Lung (tissue), 12 donors: ENCODE results near the gene TREM2. TPM values are rescaled to one million over a fixed set of nuclear protein-coding genes. Genes with fewer than 3 reads are reported as not detected.

Source experiments
- ATAC-seq: fragments of 200-7000 bp; cut with Tn5 transposase; one replicate; pipeline ENCODE4 v1.9.1; 2020; ENCODE audit warnings: moderate number of reproducible peaks; ENCODE audit not compliant: insufficient read depth, low FRiP score
- DNase-seq, 3 donors: peaks; one replicate each; pipeline ENCODE4 v3.0.0-alpha.2; 2013 to 2017
- H3K27ac ChIP-seq, 2 donors: one replicate each; pipeline ENCODE4 v1.5.1; 2013; ENCODE audit warnings: mild to moderate bottlenecking in 2 of 2, moderate library complexity in 2 of 2, control low read depth in 1 of 2, inconsistent platforms in 1 of 2, low read depth in 1 of 2, low read length in 1 of 2
- H3K27me3 ChIP-seq, 3 donors: one replicate each; pipeline ENCODE4 v1.5.1; 2013; ENCODE audit warnings: low read length in 2 of 3; ENCODE audit not compliant: control insufficient read depth in 3 of 3, insufficient read depth in 3 of 3
- H3K36me3 ChIP-seq, 4 donors: one replicate each; pipeline ENCODE4 v1.5.1; 2013; ENCODE audit warnings: low read length in 4 of 4, mild to moderate bottlenecking in 1 of 4, moderate library complexity in 1 of 4; ENCODE audit not compliant: control insufficient read depth in 4 of 4, insufficient read depth in 4 of 4
- H3K4me1 ChIP-seq, 5 donors: one replicate each; pipeline ENCODE4 v1.5.1; 2013; ENCODE audit warnings: low read length in 5 of 5, mild to moderate bottlenecking in 2 of 5, moderate library complexity in 1 of 5; ENCODE audit not compliant: control insufficient read depth in 5 of 5, insufficient read depth in 5 of 5
- H3K4me3 ChIP-seq: one replicate; pipeline ENCODE4 v1.5.1; 2013; ENCODE audit warnings: mild to moderate bottlenecking, control low read depth, moderate library complexity
- H3K9ac ChIP-seq, 2 donors: one replicate each; pipeline ENCODE4 v1.5.1; 2013; ENCODE audit warnings: low read length in 2 of 2, control low read depth in 1 of 2; ENCODE audit not compliant: insufficient read depth in 1 of 2
- H3K9me3 ChIP-seq, 4 donors: one replicate each; pipeline ENCODE4 v1.5.1; 2013; ENCODE audit warnings: low read length in 3 of 4, mild to moderate bottlenecking in 1 of 4, moderate library complexity in 1 of 4; ENCODE audit not compliant: control insufficient read depth in 4 of 4, insufficient read depth in 3 of 4
- WGBS, 2 donors: extraction: QIAGEN DNeasy Blood & Tissue Kit; methylation state at CpG; one replicate each; pipeline ENCODE4 v1.1.7; 2013; 5-methylcytosine and 5-hydroxymethylcytosine counted together
- polyA plus RNA-seq, 2 donors: library from polyadenylated mRNA; stranded (reverse); fragments of 200-250 nt; gene quantifications; one replicate each; pipeline ENCODE4 v1.2.1, GENCODE V29; 2013
- total RNA-seq, 2 donors: library from RNA; depleted of rRNA in 1 of 2; stranded (reverse); fragments of >200 nt in 1 of 2; gene quantifications; one replicate each; pipeline ENCODE4 v1.2.1, GENCODE V29; 2014 to 2021
- TF ChIP-seq, protein P1 (sequence below): IDR thresholded peaks from 2 replicates; pipeline ENCODE4 v1.5.1; 2012; ENCODE audit warnings: mild to moderate bottlenecking; ENCODE audit errors: control extremely low read depth, extremely low read depth
- donor health status: control.
- donor health status: control.
- donor health status: Bipolar disorder and iron deficiency.
- donor health status: healthy.
- donor health status: DM: yes; HTN: yes; CAD: no.

TREM2 gene
- total and polyA plus RNA-seq, 4 donors: 1.6 to 48.0 (median 9.1) TPM

DNA sequence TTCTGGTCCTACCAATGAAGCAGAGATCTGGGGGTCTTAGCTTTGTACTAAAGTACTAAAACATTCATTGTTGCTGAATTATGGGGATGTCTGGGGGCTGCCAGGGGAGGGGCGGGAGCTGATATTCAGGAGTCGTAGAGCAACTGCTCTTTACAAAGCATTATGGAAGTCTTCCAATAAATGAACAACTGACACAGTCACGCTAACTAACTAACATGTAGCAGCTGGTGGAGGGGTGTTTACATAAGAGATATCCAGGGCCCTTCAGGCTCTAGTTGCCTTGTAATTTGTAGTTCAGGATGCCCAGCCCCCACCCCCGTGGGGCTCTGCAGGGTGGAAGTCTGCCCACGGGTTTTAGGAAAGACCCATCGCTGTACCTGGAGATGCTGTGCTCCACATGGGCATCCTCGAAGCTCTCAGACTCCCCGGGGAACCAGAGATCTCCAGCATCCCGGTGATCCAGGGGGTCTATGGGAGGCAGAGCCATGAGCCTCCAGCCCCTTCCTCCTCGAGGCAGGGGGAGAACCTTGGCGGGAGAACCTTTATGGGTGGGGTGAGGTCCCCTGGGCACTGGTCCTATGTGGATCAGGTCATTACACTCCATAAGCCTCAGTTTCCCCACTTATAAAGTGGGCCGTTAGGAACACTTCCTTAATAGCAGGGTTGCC lies 3.4 kb downstream of the TREM2 start:
- DNase-seq: peak; percentile 39 to 87 (median 76)
- WGBS, 2 donors: 64 to 77% methylated on average over 12 of the region's 12 CpGs
- Histone ChIP-seq H3K27ac (no peak overlapping the region), H3K9ac (no peak overlapping the region), H3K9me3 (no peaks in the 10 kb centered on the region), H3K36me3 (no peaks in the 10 kb centered on the region), H3K4me3 (no peak overlapping the region), H3K27me3 (no peaks in the 10 kb centered on the region), H3K4me1 (peaks cover 0 to 13% (median 6%) of the 10 kb centered on the region in 5 donors)
- TF ChIP-seq, protein P1, sequence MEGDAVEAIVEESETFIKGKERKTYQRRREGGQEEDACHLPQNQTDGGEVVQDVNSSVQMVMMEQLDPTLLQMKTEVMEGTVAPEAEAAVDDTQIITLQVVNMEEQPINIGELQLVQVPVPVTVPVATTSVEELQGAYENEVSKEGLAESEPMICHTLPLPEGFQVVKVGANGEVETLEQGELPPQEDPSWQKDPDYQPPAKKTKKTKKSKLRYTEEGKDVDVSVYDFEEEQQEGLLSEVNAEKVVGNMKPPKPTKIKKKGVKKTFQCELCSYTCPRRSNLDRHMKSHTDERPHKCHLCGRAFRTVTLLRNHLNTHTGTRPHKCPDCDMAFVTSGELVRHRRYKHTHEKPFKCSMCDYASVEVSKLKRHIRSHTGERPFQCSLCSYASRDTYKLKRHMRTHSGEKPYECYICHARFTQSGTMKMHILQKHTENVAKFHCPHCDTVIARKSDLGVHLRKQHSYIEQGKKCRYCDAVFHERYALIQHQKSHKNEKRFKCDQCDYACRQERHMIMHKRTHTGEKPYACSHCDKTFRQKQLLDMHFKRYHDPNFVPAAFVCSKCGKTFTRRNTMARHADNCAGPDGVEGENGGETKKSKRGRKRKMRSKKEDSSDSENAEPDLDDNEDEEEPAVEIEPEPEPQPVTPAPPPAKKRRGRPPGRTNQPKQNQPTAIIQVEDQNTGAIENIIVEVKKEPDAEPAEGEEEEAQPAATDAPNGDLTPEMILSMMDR: no peak
- no peak for ATAC-seq

DNA sequence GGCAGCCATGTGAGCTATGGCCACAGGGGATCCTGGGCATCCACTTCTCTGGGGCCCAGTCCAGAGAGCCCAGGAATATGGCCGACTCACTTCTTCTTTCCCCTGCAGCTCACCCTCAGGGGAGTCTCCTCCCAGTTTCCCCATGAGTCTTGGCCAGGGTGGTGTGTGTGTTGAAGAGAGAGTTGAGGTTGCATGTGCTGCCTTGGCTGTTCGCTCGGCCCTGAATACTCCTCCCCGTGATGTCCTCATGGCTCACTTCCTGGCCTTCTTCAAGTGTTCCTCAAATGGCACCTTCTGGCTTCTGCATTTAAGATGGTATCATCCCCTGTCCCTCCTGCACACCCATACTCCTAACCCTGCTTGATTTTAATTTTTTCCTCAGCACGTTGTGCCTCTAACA lies 5.6 kb downstream of the TREM2 start:
- ATAC-seq (peak; percentile 37), DNase-seq (no peak)
- no peak overlapping the region for H3K27ac ChIP-seq
- H3K36me3 ChIP-seq: no peaks in the 10 kb centered on the region
- no peaks in the 10 kb centered on the region for H3K27me3 ChIP-seq
- TF ChIP-seq, protein P1: no peak
- H3K9me3 ChIP-seq: no peaks in the 10 kb centered on the region
- peaks cover 0 to 13% (median 7%) of the 10 kb centered on the region in 5 donors for H3K4me1 ChIP-seq
- WGBS, 2 donors: 30 to 72% methylated on average over 5 of the region's 5 CpGs
- H3K9ac ChIP-seq: no peak overlapping the region
- H3K4me3 ChIP-seq: no peak overlapping the region

DNA sequence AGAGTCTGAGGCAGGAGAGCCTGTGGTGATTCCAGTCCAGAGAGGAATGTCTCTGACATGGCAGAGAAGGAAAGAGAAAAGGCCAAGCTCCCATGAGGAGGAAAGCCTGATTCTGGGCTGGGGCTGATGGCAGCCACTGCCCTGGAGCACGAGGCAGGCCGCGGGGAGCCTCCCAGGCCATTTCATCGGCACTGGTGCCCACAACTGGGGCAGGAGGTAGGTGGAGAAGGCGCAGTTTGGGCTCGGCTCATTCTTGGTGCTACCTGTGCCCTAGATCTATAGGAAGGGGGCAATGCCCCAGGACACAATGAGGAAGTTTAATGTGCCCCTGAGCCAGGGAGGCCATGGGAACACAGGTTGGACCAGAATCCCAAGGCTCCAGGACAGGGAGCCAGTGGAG lies 6.1 kb downstream of the TREM2 start:
- ATAC-seq: no peak
- Histone ChIP-seq H3K4me1 (peaks cover 0 to 13% (median 7%) of the 10 kb centered on the region in 5 donors), H3K9me3 (no peaks in the 10 kb centered on the region), H3K36me3 (no peaks in the 10 kb centered on the region), H3K9ac (no peak overlapping the region), H3K27me3 (no peaks in the 10 kb centered on the region), H3K4me3 (no peak overlapping the region), H3K27ac (no peak overlapping the region)
- TF ChIP-seq, protein P1: no peak
- DNase-seq: no peak
- 88 to 97% methylated on average over 6 of the region's 6 CpGs for WGBS, 2 donors

DNA sequence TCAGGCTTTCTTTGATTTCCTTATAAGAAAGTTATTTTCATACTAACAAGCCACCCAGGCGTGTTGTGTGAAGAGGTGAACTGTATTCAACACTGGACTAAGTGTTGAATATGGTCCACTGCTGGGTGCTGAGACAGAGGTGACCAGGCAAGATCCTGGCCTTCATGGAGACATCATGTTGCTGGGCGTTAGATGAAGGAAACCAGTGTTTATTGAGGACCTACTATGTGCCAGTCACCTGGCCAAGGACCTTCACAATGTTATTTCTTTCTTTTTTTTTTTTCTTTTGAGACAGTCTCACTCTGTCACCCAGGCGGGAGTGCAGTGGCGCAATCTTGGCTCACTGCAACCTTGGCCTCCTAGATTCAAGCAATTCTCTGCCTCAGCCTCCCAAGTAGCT lies 6.9 kb downstream of the TREM2 start:
- peaks cover 0 to 13% (median 4%) of the 10 kb centered on the region in 5 donors for H3K4me1 ChIP-seq
- no peak overlapping the region for H3K27ac ChIP-seq
- no peaks in the 10 kb centered on the region for H3K9me3 ChIP-seq
- WGBS, 2 donors: 82 to 89% methylated on average over 4 of the region's 4 CpGs
- TF ChIP-seq, protein P1: no peak
- DNase-seq: no peak
- no peaks in the 10 kb centered on the region for H3K27me3 ChIP-seq
- no peak overlapping the region for H3K9ac ChIP-seq
- no peak overlapping the region for H3K4me3 ChIP-seq
- no peaks in the 10 kb centered on the region for H3K36me3 ChIP-seq
- no peak for ATAC-seq
